A204.1 (cell line): ENCODE data around the gene NEDD9.

Experiments
- FAIRE-seq: peaks from 2 replicates; lab custom pipeline; 2012; peaks lifted over from hg19 to GRCh38; lab: Jason Lieb, UNC

Gene NEDD9

DNA sequence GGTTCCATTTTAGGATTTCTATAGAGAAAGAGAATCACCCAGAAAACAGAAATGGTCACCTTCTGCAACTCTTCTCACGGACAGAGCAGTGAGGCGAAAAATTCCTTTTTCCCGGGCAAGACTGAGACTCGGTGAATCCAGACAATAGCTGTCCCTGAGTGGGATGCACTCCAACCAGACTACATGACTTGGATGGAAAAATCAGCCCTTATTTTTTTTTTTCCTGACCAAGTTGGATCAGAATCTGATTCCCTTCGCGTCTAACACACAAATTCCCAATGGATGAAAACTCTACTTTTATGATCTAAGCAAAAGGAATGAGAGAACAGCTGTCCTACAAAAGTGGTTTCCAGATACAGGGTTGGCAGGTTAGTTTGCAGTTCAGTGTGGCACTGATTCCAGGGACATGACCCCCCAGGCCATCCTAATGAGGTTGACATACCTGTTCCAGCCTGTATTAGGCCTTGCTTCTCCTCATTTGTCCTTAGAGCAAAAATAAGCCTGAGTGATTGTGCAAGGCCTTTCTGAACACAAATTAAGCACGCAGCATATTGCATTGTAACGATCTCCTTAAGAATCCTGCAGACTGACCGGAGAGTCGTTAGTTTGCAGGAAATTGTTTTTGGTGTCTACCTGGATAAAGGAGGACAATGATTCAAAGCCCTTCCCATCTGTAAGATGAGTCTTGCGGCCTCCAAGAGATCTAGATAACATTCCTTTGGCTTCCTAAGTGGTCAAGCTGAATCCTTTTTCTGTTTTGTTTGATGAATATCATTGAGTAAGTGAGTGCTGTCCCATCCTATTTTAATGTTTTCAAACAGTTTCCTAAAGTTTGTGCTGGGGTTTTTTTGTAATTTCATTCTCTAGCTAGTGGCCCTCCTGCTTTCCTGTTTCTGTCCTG, 1.5 kb upstream of the NEDD9 start:
- no peak for FAIRE-seq

- FAIRE-seq, result no peak
Observed at GRCh38 chr6:11232770-11233626, 530 bp upstream of the NEDD9 start.

GRCh38 chr6:11231564-11232192, 790 bp downstream of the NEDD9 start:
- FAIRE-seq, result no peak

DNA sequence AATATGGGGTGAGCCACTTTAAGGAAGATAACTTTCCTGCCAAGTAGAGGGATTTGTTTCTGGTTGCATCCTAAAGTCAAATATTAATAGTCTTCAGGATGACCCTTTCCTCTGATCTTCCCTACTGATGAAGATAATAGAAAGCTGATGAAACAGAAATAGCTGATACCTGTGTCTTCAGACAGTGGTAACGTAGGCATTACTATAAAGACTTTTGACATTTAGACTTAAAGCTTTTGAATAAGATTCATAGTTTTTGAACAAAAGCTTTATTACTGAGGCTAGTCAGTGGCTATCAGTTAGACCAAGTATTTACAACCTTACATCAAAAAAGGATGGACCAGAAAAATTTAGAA, 1.4 kb downstream of the NEDD9 start:
- FAIRE-seq, result no peak

DNA sequence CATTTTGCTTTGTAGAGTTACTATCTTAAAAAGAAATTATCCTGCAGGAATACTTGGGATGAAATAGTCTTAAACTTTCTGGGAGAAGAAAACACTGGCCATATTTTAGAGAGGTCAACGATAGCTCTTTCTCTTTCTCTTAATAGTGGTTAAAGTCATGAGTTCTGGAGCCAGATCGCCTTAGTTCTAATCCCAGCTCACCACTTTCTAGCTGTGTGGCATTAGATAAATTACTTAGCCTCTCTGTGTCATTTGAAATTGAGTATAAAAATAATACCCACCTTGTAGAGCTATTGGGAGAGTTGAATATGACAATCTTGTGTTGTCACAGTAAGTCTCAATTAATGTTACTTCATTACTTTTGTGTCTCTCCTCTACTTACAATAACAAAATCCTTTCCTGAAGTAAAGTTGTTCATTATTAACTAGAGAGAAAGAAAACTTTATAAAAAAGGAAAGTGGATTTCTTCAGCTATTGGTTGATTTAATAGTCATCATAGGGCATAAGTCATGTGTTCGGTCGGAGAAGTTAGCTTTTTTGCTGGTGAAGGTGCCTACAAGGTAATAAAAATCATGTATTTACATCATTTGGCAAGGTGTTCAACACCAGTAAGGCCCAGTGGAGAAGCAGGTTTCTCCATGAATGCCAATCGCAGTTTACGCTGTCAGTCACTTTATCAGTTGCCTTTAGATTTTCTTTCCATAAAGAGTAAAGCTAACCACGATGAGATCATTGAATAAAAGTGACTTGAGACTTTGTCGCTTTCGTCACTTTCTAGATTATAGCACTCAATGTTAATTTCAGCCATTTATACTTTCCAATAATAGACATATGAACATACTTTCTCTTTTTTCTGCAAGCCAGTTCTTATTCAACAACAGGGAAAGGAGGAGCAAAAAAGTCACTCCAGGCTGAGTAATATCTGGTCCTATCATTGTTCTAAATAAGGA, 2.0 kb downstream of the NEDD9 start:
- FAIRE-seq, result no peak

DNA sequence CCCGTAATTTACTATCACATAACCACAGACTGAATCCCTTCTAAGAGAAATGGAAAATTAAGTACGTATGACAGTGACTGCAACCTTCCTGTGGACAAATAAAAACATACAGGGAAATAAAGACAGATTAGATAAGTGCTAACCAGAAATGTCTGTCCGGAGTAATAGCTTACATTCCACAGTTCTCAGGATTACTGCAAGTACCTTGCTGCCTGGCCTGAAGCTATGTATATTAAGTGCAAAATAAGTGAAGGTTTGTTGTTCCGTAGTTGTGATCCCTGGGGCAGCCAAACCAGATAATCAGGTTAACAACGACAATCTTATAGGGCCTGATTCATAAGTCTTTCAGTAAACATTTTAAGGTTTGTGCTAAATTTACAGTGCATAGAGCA, 2.8 kb downstream of the NEDD9 start:
- FAIRE-seq, result no peak

- no peak for FAIRE-seq
Observed at GRCh38 chr6:11228935-11229654, 3.4 kb downstream of the NEDD9 start.

DNA sequence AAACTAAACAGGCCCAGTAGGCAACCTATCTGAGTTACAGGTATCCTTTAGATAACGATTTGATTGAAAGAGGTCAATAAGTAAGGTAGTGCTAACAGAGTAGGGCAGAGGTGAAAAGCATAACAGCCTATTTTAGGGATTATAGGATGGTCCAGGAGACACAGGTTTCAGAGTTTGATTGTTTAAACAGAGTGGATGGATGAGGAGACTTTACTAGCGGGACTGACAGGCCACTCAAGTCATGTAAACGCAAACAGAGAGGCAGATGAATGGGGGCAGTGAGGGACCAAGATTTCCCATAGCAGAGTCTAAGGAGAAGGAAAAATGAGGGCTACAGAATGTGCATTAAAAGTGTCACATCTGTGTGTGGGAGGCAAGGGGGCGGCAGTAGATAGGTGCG, 4.8 kb downstream of the NEDD9 start:
- FAIRE-seq, result no peak

- no peak for FAIRE-seq
Observed at GRCh38 chr6:11226005-11226404, 6.5 kb downstream of the NEDD9 start.

- FAIRE-seq, result no peak
Observed at GRCh38 chr6:11224966-11225463, 7.5 kb downstream of the NEDD9 start.

- FAIRE-seq, result no peak
Observed at GRCh38 chr6:11224252-11224965, 8.1 kb downstream of the NEDD9 start.

GRCh38 chr6:11223286-11223864, 9.1 kb downstream of the NEDD9 start:
- FAIRE-seq, result no peak

- no peak for FAIRE-seq
Observed at GRCh38 chr6:11222385-11223277, 9.8 kb downstream of the NEDD9 start.

GRCh38 chr6:11221623-11222384, 10.7 kb downstream of the NEDD9 start:
- no peak for FAIRE-seq

- no peak for FAIRE-seq
Observed at GRCh38 chr6:11219400-11219834, 13.1 kb downstream of the NEDD9 start.

- FAIRE-seq, result no peak
Observed at GRCh38 chr6:11218538-11219399, 13.7 kb downstream of the NEDD9 start.

GRCh38 chr6:11218102-11218442, 14.4 kb downstream of the NEDD9 start:
- FAIRE-seq, result no peak
